KMS-11 (cell line): ENCODE results near the gene XPA.

ENCODE experiments used
- H2AFZ ChIP-seq: fragments of 200-600 bp; sonication (generic); 2 replicates; pipeline ENCODE4 v1.6.1; 2016; ENCODE audit warnings: antibody characterized with exemption, mixed run types, low read depth
- H3K27ac ChIP-seq: fragments of 200-600 bp; sonication (generic); 2 replicates; pipeline ENCODE4 v1.6.1; 2016; ENCODE audit warnings: mild to moderate bottlenecking, mixed run types
- H3K27me3 ChIP-seq: fragments of 200-600 bp; sonication (generic); 2 replicates; pipeline ENCODE4 v1.6.1; 2017; ENCODE audit warnings: mild to moderate bottlenecking, low read depth, mixed run types, moderate library complexity; ENCODE audit not compliant: insufficient read depth
- H3K36me3 ChIP-seq: fragments of 200-600 bp; sonication (generic); 2 replicates; pipeline ENCODE4 v1.6.1; 2017; ENCODE audit warnings: mild to moderate bottlenecking, mixed run types; ENCODE audit not compliant: insufficient read depth
- H3K4me1 ChIP-seq: fragments of 200-600 bp; sonication (generic); 2 replicates; pipeline ENCODE4 v1.6.1; 2016; ENCODE audit warnings: mild to moderate bottlenecking, low read depth, mixed run types; ENCODE audit not compliant: poor library complexity, severe bottlenecking
- H3K4me2 ChIP-seq: fragments of 200-600 bp; sonication (generic); 2 replicates; pipeline ENCODE4 v1.7.0; 2016; ENCODE audit warnings: mild to moderate bottlenecking, mixed run types
- H3K4me3 ChIP-seq: fragments of 200-600 bp; sonication (generic); IDR thresholded peaks from 2 replicates; pipeline ENCODE4 v1.6.1; 2017; ENCODE audit warnings: low read depth, low read length, mixed read lengths; ENCODE audit not compliant: insufficient read depth
- H3K79me2 ChIP-seq: fragments of 200-600 bp; sonication (generic); 2 replicates; pipeline ENCODE4 v1.6.1; 2016; ENCODE audit warnings: low read depth, mixed run types; ENCODE audit not compliant: insufficient read depth
- H3K9ac ChIP-seq: fragments of 200-600 bp; sonication (generic); 2 replicates; pipeline ENCODE4 v1.6.1; 2016; ENCODE audit warnings: mild to moderate bottlenecking, mixed run types
- H4K20me1 ChIP-seq: fragments of 200-600 bp; sonication (generic); 2 replicates; pipeline ENCODE4 v1.6.1; 2016; ENCODE audit warnings: mild to moderate bottlenecking, mixed run types; ENCODE audit not compliant: insufficient read depth
- TF ChIP-seq, protein P1 (sequence below): fragments of 200-600 bp; sonication (generic); conservative IDR thresholded peaks from 2 replicates; pipeline ENCODE4 v1.6.1; 2017; ENCODE audit warnings: low read depth, mild to moderate bottlenecking, antibody characterized with exemption, low read length, moderate library complexity, mixed read lengths

XPA gene

DNA sequence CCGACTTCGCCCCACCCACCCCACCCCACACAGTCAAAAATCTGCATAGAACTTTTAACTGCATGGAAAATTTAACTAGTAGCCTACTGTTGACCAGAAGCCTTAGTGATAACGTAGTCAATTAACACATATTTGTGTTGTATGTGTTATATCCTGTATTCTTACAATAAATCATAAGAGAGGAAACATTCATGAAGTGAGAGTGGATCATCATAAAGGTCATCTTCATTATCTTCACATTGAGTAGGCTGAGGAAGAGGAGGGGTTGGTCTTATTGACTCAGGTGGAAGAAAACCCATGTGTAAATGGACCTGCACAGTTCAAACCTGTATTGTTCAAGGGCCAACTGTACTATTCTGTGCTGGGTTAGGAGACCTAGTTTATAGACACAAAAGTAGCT is 31.4 kb downstream of the XPA start:
- Histone ChIP-seq H3K79me2 (no peaks in the 10 kb centered on the region), H3K9ac (no peak overlapping the region), H3K27me3 (no peaks in the 10 kb centered on the region), H3K27ac (no peak overlapping the region), H3K4me1 (no peaks in the 10 kb centered on the region), H3K36me3 (peaks cover 2% of the 10 kb centered on the region; the same call in 1 of the 2 replicates), H2AFZ (no peak overlapping the region), H4K20me1 (no peaks in the 10 kb centered on the region), H3K4me2 (no peak overlapping the region), H3K4me3 (no peak overlapping the region)
- TF ChIP-seq, protein P1, sequence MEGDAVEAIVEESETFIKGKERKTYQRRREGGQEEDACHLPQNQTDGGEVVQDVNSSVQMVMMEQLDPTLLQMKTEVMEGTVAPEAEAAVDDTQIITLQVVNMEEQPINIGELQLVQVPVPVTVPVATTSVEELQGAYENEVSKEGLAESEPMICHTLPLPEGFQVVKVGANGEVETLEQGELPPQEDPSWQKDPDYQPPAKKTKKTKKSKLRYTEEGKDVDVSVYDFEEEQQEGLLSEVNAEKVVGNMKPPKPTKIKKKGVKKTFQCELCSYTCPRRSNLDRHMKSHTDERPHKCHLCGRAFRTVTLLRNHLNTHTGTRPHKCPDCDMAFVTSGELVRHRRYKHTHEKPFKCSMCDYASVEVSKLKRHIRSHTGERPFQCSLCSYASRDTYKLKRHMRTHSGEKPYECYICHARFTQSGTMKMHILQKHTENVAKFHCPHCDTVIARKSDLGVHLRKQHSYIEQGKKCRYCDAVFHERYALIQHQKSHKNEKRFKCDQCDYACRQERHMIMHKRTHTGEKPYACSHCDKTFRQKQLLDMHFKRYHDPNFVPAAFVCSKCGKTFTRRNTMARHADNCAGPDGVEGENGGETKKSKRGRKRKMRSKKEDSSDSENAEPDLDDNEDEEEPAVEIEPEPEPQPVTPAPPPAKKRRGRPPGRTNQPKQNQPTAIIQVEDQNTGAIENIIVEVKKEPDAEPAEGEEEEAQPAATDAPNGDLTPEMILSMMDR = no peak

DNA sequence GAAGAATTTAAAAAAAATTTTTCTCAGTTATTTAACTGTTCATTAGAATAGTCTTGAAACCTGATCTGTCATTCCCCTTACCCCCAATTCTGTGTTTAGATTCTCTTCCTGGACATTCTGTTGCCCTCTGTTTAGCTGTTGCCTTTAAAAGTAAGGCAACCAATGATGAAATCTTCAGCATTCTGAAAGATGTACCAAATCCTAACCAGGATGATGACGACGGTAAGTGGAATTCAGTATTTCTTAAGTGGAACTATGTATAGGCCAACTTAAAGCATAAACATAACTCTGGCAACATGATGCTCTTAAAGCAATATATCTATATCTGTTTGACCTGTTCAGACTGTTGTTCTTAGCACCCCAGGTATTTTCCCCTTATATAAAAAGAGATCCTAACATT is 36.3 kb downstream of the XPA start:
- no peak overlapping the region for H3K4me2 ChIP-seq
- H3K9ac ChIP-seq = no peak overlapping the region
- no peak overlapping the region for H3K27ac ChIP-seq
- H3K4me1 ChIP-seq = no peaks in the 10 kb centered on the region
- H3K4me3 ChIP-seq = no peak overlapping the region
- H3K27me3 ChIP-seq = no peaks in the 10 kb centered on the region
- no peaks in the 10 kb centered on the region; the same call in 1 of the 2 replicates for H3K36me3 ChIP-seq
- no peak overlapping the region for H2AFZ ChIP-seq
- no peaks in the 10 kb centered on the region for H4K20me1 ChIP-seq
- TF ChIP-seq, protein P1 = no peak
- no peaks in the 10 kb centered on the region for H3K79me2 ChIP-seq

GRCh38 chr9:97660340-97660739 is 36.8 kb downstream of the XPA start:
- H3K9ac ChIP-seq = no peak overlapping the region
- no peaks in the 10 kb centered on the region for H3K27me3 ChIP-seq
- no peak overlapping the region for H3K4me3 ChIP-seq
- no peak overlapping the region for H2AFZ ChIP-seq
- H3K79me2 ChIP-seq = no peaks in the 10 kb centered on the region
- TF ChIP-seq, protein P1 = no peak
- no peaks in the 10 kb centered on the region for H3K4me1 ChIP-seq
- no peak overlapping the region for H3K4me2 ChIP-seq
- no peaks in the 10 kb centered on the region for H4K20me1 ChIP-seq
- H3K36me3 ChIP-seq = no peaks in the 10 kb centered on the region; the same call in 1 of the 2 replicates
- no peak overlapping the region for H3K27ac ChIP-seq

DNA sequence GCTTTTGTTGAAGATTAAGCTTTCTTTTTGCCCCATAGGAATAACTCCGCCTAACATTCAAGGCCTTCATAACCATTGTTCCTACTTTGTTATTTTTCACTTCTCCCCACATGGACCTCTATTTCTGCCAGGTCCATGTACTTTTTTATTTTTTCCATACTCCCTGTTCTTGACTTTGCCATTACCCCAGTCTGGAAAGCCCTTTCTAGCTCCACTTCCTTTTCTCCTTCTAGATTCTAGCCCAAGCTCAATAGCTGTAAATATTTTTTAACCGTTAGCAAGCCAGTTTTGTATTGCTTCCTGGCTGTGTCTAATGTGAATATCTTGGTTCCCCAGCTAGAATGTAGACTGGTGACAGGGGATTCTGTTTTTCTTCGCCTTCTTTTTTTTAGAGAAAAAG is 37.4 kb downstream of the XPA start:
- TF ChIP-seq, protein P1 = no peak
- Histone ChIP-seq H3K27me3 (no peaks in the 10 kb centered on the region), H3K4me3 (no peak overlapping the region), H3K27ac (no peak overlapping the region), H3K36me3 (no peaks in the 10 kb centered on the region; the same call in 1 of the 2 replicates), H3K4me1 (no peaks in the 10 kb centered on the region), H3K4me2 (no peak overlapping the region), H2AFZ (no peak overlapping the region), H4K20me1 (no peaks in the 10 kb centered on the region), H3K79me2 (no peaks in the 10 kb centered on the region), H3K9ac (no peak overlapping the region)
